Measurements from ENCODE around the gene SPOCK1. TPM values are rescaled to one million over a fixed set of nuclear protein-coding genes. Genes with fewer than 3 reads are reported as not detected.

SPOCK1 gene
- total RNA-seq, 1 experiment from 2014 or later, result 0.27 TPM

GRCh38 chr5:137521246-137521645, 22.1 kb upstream of the SPOCK1 start:
- RAD21 ChIA-PET (ENCODE audit: low non-redundant PET in 1 of 2, low total read pairs in 2 of 2, uncharacterized antibody in 2 of 2, unreplicated experiment in 2 of 2), result no interaction called here
- Histone ChIP-seq H4K20me1 (ENCODE audit: insufficient read depth) (no peaks in the 10 kb centered on the region), H3K79me2 (ENCODE audit: insufficient read depth, low read length) (no peaks in the 10 kb centered on the region), H3K27me3 (ENCODE audit: insufficient read depth, low read length) (peaks cover 25% of the 10 kb centered on the region), H3K4me2 (ENCODE audit: low read length) (no peak overlapping the region), H3K9ac (ENCODE audit: low read length) (no peak overlapping the region), H3K36me3 (ENCODE audit: control insufficient read depth in 1 of 2, insufficient read depth in 2 of 2, low read length in 2 of 2) (no peaks in the 10 kb centered on the region), H3K9me3 (ENCODE audit: control insufficient read depth in 1 of 2, insufficient read depth in 1 of 2, low read depth in 1 of 2, low read length in 2 of 2) (no peaks in the 10 kb centered on the region), H2AFZ (ENCODE audit: low read depth, low read length, poor library complexity, severe bottlenecking) (no peak overlapping the region), H3K4me1 (ENCODE audit: control insufficient read depth in 1 of 2, insufficient read depth in 2 of 2, low read length in 2 of 2) (no peaks in the 10 kb centered on the region), H3K4me3 (replicated peaks in 1 of 2; ENCODE audit: low read depth in 1 of 2, low read length in 2 of 2) (no peak overlapping the region), H3K9me2 (ENCODE audit: insufficient read depth) (no peaks in the 10 kb centered on the region), H3K27ac (ENCODE audit: low read depth, low read length) (no peak overlapping the region)
- TF ChIP-seq MAX (IDR thresholded peaks at IDR 0.05) (no peak), CTCF (IDR thresholded peaks at IDR 0.05 in 2 of 3, conservative IDR thresholded peaks at IDR 0.05 in 1 of 3; ENCODE audit: borderline replicate concordance in 1 of 3, insufficient read depth in 1 of 3, low read depth in 2 of 3, low read length in 2 of 3) (no peak), ATF3 (IDR thresholded peaks at IDR 0.05) (no peak), TCF7L2 (IDR thresholded peaks at IDR 0.05; ENCODE audit: borderline replicate concordance, extremely low read depth, insufficient read depth, insufficient read length) (no peak), FOSL1 (IDR thresholded peaks at IDR 0.05; ENCODE audit: low read depth) (no peak), ZNF274 (IDR thresholded peaks at IDR 0.05; ENCODE audit: low read depth, low read length) (no peak), CBX3 (IDR thresholded peaks at IDR 0.05; ENCODE audit: low read depth) (no peak), CEBPB (IDR thresholded peaks at IDR 0.05; ENCODE audit: low read depth) (no peak), POLR2AphosphoS5 (IDR thresholded peaks at IDR 0.05; ENCODE audit: low read depth, low read length) (no peak), SRF (IDR thresholded peaks at IDR 0.05; ENCODE audit: low read depth) (no peak), EZH2 (IDR thresholded peaks at IDR 0.05) (no peak), YY1 (IDR thresholded peaks at IDR 0.05; ENCODE audit: extremely low read depth, insufficient replicate concordance, low read depth, low read length) (no peak), POLR2A (IDR thresholded peaks at IDR 0.05; ENCODE audit: borderline replicate concordance, extremely low read depth, insufficient read depth, insufficient read length) (no peak), RAD21 (IDR thresholded peaks at IDR 0.05; ENCODE audit: low read depth) (no peak), SIN3A (IDR thresholded peaks at IDR 0.05; ENCODE audit: low read depth) (no peak), ZFX (IDR thresholded peaks at IDR 0.05) (no peak), ELF1 (IDR thresholded peaks at IDR 0.05; ENCODE audit: borderline replicate concordance, low read depth) (no peak), EZH2phosphoT487 (IDR thresholded peaks at IDR 0.05; ENCODE audit: borderline replicate concordance) (no peak), SP1 (IDR thresholded peaks at IDR 0.05; ENCODE audit: low read depth) (no peak), ZBTB33 (IDR thresholded peaks at IDR 0.05; ENCODE audit: extremely low read depth, insufficient replicate concordance, low read length) (no peak)
- DNase-seq (ENCODE audit: low read depth, low spot score) (no peak), ATAC-seq (no peak)
- intact Hi-C loops (cut with micrococcal nuclease), result no loop called here
- POLR2A ChIA-PET, result no interaction called here
- CTCF ChIA-PET, result no interaction called here
- no TSS peak for BruUV-seq (replicated peaks)

All from HCT116 (cell line).